Pancreas (tissue), 10 donors: ENCODE data around the gene WNK2. TPM values are rescaled to one million over a fixed set of nuclear protein-coding genes. Genes with fewer than 3 reads are reported as not detected.

Experiments
- ATAC-seq, 4 donors: fragments of 200-7000 bp; cut with Tn5 transposase; one replicate each; pipeline versions ENCODE4 v1.8.0 to v1.9.1; 2020; ENCODE audit warnings: mild to moderate bottlenecking in 4 of 4, moderate library complexity in 4 of 4
- DNase-seq, 6 donors: peaks; one replicate each; pipeline ENCODE4 v3.0.0-alpha.2; 2020
- FAIRE-seq: peaks from 2 replicates; lab custom pipeline; 2012; peaks lifted over from hg19 to GRCh38; lab: Jason Lieb, UNC
- H3K27ac ChIP-seq, 4 donors: fragments of 200-600 bp; sonication (generic); 1 replicate in 3 of 4; 2 replicates in 1 of 4; pipeline versions ENCODE4 v1.5.0 to v1.8.0; 2020
- H3K27me3 ChIP-seq, 4 donors: fragments of 200-600 bp; one replicate each; pipeline ENCODE4 v1.8.0; 2021
- H3K36me3 ChIP-seq, 3 donors: fragments of 200-600 bp; sonication (generic) in 1 of 3; one replicate each; pipeline versions ENCODE4 v1.5.0 to v1.8.0; 2020 to 2021
- H3K4me1 ChIP-seq, 3 donors: fragments of 200-600 bp; one replicate each; pipeline ENCODE4 v1.8.0; 2021
- H3K4me3 ChIP-seq, 4 donors: fragments of 200-600 bp; sonication (generic) in 2 of 4; one replicate each; pipeline versions ENCODE4 v1.5.0 to v1.8.0; 2020 to 2021
- H3K9me3 ChIP-seq, 4 donors: fragments of 200-600 bp; one replicate each; pipeline ENCODE4 v1.8.0; 2021
- WGBS, 2 donors: extraction: QIAGEN DNeasy Blood & Tissue Kit; methylation state at CpG; one replicate each; pipeline ENCODE4 v1.1.7; 2013; 5-methylcytosine and 5-hydroxymethylcytosine counted together
- intact Hi-C, 3 donors: fragments of 100-400 bp; cut with DNase I; formaldehyde crosslinking; loops; one replicate each; pipeline versions ENCODE4 v1.11.1 to v1.14.2; 2022
- polyA plus RNA-seq, 2 donors: library from polyadenylated mRNA; stranded (reverse); fragments of 200-250 nt; gene quantifications; one replicate each; pipeline ENCODE4 v1.2.3, GENCODE V29; 2013
- total RNA-seq, 6 donors: library from RNA; stranded (reverse); fragmentation: NEBNext Ultra II Directional in 4 of 6; extraction: Animal tissue kit (Norgen Biotek cat#: 25700) in 4 of 6; gene quantifications; one replicate each; pipeline versions ENCODE4 v1.2.1 to v1.2.4, GENCODE V29; 2021 to 2023
- TF ChIP-seq, protein P1 (sequence below), 4 donors: fragments of 200-600 bp; sonication (generic) in 3 of 4; IDR thresholded peaks; one replicate each; pipeline versions ENCODE4 v1.5.0 to v1.8.0; 2021; ENCODE audit warnings: antibody characterized with exemption in 4 of 4
- donor health status: healthy with polysubstance abuse.
- donor health status: DM: no; HTN: no; CAD: no; lungs with moderate emphysema.
- donor health status: DM: no; HTN: no; CAD: no.
- donor health status: control.
- donor health status: control.
- donor health status: Bipolar disorder and iron deficiency.
- donor health status: DM: yes; HTN: yes; CAD: no.
- donor health status: DM: no; HTN: no; CAD: no.
- donor health status: DM: no; HTN: no; CAD: no.
- donor health status: DM: yes; HTN: yes; CAD: no.

The WNK2 gene
- total and polyA plus RNA-seq, 8 donors, result 53.5 to 121 (median 89.4) TPM

- 67 to 69% methylated on average over 11 of the region's 11 CpGs for WGBS, 2 donors
- no peaks in the 10 kb centered on the region for H3K36me3 ChIP-seq
- FAIRE-seq, result no peak
- H3K27ac ChIP-seq, result peak overlapping the region; percentile 76 to 91 (median 80)
- peaks cover 25 to 48% (median 37%) of the 10 kb centered on the region in 3 donors for H3K4me1 ChIP-seq
- ATAC-seq, result no peak
- peak in 2 of 6 donors; percentile 39 to 54 for DNase-seq
- no peaks in the 10 kb centered on the region for H3K9me3 ChIP-seq
- peak overlapping the region in 1 of 4 donors; percentile 10 for H3K4me3 ChIP-seq
- TF ChIP-seq, protein P1, sequence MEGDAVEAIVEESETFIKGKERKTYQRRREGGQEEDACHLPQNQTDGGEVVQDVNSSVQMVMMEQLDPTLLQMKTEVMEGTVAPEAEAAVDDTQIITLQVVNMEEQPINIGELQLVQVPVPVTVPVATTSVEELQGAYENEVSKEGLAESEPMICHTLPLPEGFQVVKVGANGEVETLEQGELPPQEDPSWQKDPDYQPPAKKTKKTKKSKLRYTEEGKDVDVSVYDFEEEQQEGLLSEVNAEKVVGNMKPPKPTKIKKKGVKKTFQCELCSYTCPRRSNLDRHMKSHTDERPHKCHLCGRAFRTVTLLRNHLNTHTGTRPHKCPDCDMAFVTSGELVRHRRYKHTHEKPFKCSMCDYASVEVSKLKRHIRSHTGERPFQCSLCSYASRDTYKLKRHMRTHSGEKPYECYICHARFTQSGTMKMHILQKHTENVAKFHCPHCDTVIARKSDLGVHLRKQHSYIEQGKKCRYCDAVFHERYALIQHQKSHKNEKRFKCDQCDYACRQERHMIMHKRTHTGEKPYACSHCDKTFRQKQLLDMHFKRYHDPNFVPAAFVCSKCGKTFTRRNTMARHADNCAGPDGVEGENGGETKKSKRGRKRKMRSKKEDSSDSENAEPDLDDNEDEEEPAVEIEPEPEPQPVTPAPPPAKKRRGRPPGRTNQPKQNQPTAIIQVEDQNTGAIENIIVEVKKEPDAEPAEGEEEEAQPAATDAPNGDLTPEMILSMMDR (IDR thresholded peaks at IDR 0.05), result no peak
- intact Hi-C loops, result no loop called here
- H3K27me3 ChIP-seq, result no peaks in the 10 kb centered on the region
Observed at GRCh38 chr9:93203026-93203717, 19.2 kb downstream of the WNK2 start.

DNA sequence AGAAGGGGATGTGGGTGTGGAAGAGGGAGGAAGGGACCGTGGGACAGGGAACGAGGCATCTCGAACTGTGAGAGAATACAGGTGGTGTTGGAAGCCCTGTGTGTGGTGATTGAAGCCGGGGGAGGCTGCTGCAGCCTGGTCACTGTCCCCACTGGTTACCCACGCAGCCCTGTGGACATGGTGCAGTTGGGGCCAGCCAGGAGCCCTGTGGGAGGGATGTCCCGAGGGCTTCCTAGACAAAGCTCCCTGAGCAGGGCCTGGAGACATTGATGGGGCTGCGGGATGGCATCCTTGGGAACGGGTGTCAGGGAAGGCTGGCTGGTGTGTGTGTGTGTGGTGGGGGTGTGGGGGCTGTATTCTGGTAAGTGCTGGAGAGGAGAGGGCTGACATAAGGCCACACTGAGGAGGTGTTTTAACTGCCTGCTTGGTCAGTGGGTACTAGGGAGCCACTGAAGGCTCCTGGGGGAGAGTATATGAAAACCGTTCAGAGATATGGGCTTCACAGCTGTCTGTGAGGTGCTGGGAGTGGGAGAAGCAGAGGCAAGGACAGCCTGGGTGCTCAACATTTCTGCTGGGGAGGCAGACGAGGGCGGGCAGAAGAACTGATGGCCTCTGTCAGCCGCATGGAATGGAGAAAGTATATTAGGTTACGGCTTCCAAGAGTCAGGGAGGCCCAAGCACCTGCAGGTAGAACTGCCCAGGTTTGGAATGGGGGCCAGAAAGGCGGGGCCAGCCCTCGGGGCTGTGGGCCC is 20.0 kb downstream of the WNK2 start:
- intact Hi-C loops, result no loop called here
- ATAC-seq, result no peak
- H3K27me3 ChIP-seq, result no peaks in the 10 kb centered on the region
- H3K4me1 ChIP-seq, result peaks cover 28 to 52% (median 38%) of the 10 kb centered on the region in 3 donors
- TF ChIP-seq, protein P1 (IDR thresholded peaks at IDR 0.05), result no peak
- peak overlapping the region in 3 of 4 donors; percentile 78 to 91 (median 81) for H3K27ac ChIP-seq
- peak overlapping the region in 1 of 4 donors; percentile 10 for H3K4me3 ChIP-seq
- WGBS, 2 donors, result 51 to 66% methylated on average over 15 of the region's 15 CpGs
- no peak for FAIRE-seq
- H3K9me3 ChIP-seq, result no peaks in the 10 kb centered on the region
- no peaks in the 10 kb centered on the region for H3K36me3 ChIP-seq
- peak in 2 of 6 donors; percentile 52 for DNase-seq

GRCh38 chr9:93204470-93205043 is 20.6 kb downstream of the WNK2 start:
- Histone ChIP-seq H3K36me3 (no peaks in the 10 kb centered on the region), H3K4me1 (peaks cover 32 to 59% (median 44%) of the 10 kb centered on the region in 3 donors), H3K27ac (peak overlapping the region; percentile 31 to 91 (median 80)), H3K9me3 (no peaks in the 10 kb centered on the region), H3K27me3 (no peaks in the 10 kb centered on the region), H3K4me3 (no peak overlapping the region)
- intact Hi-C loops, result no loop called here
- FAIRE-seq (no peak), ATAC-seq (no peak), DNase-seq (peak in 2 of 6 donors; percentile 46 to 51)
- WGBS, 2 donors, result 43 to 49% methylated on average over 4 of the region's 4 CpGs
- TF ChIP-seq, protein P1 (IDR thresholded peaks at IDR 0.05), result no peak

GRCh38 chr9:93205045-93205768 is 21.3 kb downstream of the WNK2 start:
- intact Hi-C loops, result no loop called here
- TF ChIP-seq, protein P1 (IDR thresholded peaks at IDR 0.05), result no peak
- DNase-seq, result peak in 3 of 6 donors; percentile 64 to 86 (median 68)
- Histone ChIP-seq H3K4me3 (no peak overlapping the region), H3K27me3 (no peaks in the 10 kb centered on the region), H3K27ac (peak overlapping the region; percentile 31 to 67 (median 62)), H3K4me1 (peaks cover 37 to 63% (median 47%) of the 10 kb centered on the region in 3 donors), H3K36me3 (no peaks in the 10 kb centered on the region), H3K9me3 (no peaks in the 10 kb centered on the region)
- no peak for FAIRE-seq
- ATAC-seq, result peak in 3 of 4 donors; percentile 5 to 26 (median 13)
- WGBS, 2 donors, result 12 to 14% methylated on average over 14 of the region's 14 CpGs
